ENCODE measurements around the gene MSI2.

- TF ChIP-seq CTCF (IDR thresholded peaks at IDR 0.05; ENCODE audit: low read depth, low read length, poor library complexity, severe bottlenecking) (no peak), EZH2phosphoT487 (IDR thresholded peaks at IDR 0.05; ENCODE audit: borderline replicate concordance, low read length) (no peak)
Observed at GRCh38 chr17:57356153-57356718, 99.9 kb downstream of the MSI2 start.

Measured in DOHH2 (cell line).